H1 (cell line): ENCODE results near the gene CNN3. TPM values are rescaled to one million over a fixed set of nuclear protein-coding genes. Genes with fewer than 3 reads are reported as not detected.

Experiments used
- CTCF ChIA-PET: fragments of 300-600 bp; sonication (Branson Sonifier 250); formaldehyde crosslinking; loops from one replicate; lab custom pipeline; 2021; ENCODE audit not compliant: partially characterized antibody; lab: Charles Lee
- POLR2A ChIA-PET: fragments of 300-600 bp; sonication (Branson Sonifier 250); formaldehyde crosslinking; loops from one replicate; lab custom pipeline; 2021; ENCODE audit warnings: inconsistent platforms; ENCODE audit not compliant: partially characterized antibody; lab: Charles Lee
- DNase-seq, 2 experiments: peaks; one replicate each; pipeline versions ENCODE4 v3.0.0 to v3.0.0-alpha.2; 2010 to 2022; ENCODE audit warnings: low spot score in 2 of 2, low read depth in 1 of 2, mixed read lengths in 1 of 2
- FAIRE-seq: peaks from 2 replicates; lab custom pipeline; 2011; peaks lifted over from hg19 to GRCh38; lab: Jason Lieb, UNC
- H2AFZ ChIP-seq: 2 replicates; pipeline ENCODE4 v1.8.1; 2012; ENCODE audit warnings: low read length, inconsistent platforms
- H2AK5ac ChIP-seq: 2 replicates; pipeline ENCODE4 v1.6.1; 2013; ENCODE audit warnings: low read depth, low read length
- H2BK120ac ChIP-seq: replicated peaks from 2 replicates; pipeline ENCODE3; 2013; ENCODE audit warnings: low read depth, low read length, inconsistent platforms
- H2BK12ac ChIP-seq: 2 replicates; pipeline ENCODE4 v1.6.1; 2013; ENCODE audit warnings: low read depth, low read length
- H2BK15ac ChIP-seq: 2 replicates; pipeline ENCODE4 v1.6.1; 2013; ENCODE audit warnings: low read length
- H2BK20ac ChIP-seq: 2 replicates; pipeline ENCODE4 v1.6.1; 2013; ENCODE audit warnings: low read length
- H2BK5ac ChIP-seq: 2 replicates; pipeline ENCODE4 v1.6.1; 2013; ENCODE audit warnings: low read depth, low read length
- H3K14ac ChIP-seq: 2 replicates; pipeline ENCODE4 v1.6.1; 2013; ENCODE audit warnings: inconsistent platforms; ENCODE audit not compliant: insufficient read length
- H3K18ac ChIP-seq: 2 replicates; pipeline ENCODE4 v1.6.1; 2013; ENCODE audit warnings: low read length; ENCODE audit errors: extremely low read depth
- H3K23ac ChIP-seq: 2 replicates; pipeline ENCODE4 v1.6.1; 2013; ENCODE audit warnings: inconsistent platforms; ENCODE audit not compliant: insufficient read length
- H3K23me2 ChIP-seq: 2 replicates; pipeline ENCODE4 v1.6.1; 2013; ENCODE audit warnings: low read depth, low read length
- H3K27ac ChIP-seq: 2 replicates; pipeline ENCODE4 v1.6.1; 2011; ENCODE audit warnings: low read depth, low read length, inconsistent platforms
- H3K27me3 ChIP-seq, 4 experiments: replicated peaks in 1 of 4; 1 replicate in 1 of 4; 2 replicates in 3 of 4; pipeline versions ENCODE4 v1.6.1 to v1.8.1; 2011 to 2013; ENCODE audit warnings: low read length in 3 of 4, mild to moderate bottlenecking in 3 of 4, inconsistent platforms in 2 of 4, mixed read lengths in 2 of 4, moderate library complexity in 1 of 4; ENCODE audit not compliant: control insufficient read depth in 3 of 4, insufficient read depth in 3 of 4; ENCODE audit errors: extremely low read depth in 1 of 4
- H3K36me3 ChIP-seq, 4 experiments: 2 replicates each; pipeline versions ENCODE4 v1.6.1 to v1.8.1; 2011 to 2013; ENCODE audit warnings: mild to moderate bottlenecking in 4 of 4, low read length in 3 of 4, moderate library complexity in 2 of 4, control low read depth in 1 of 4, inconsistent platforms in 1 of 4; ENCODE audit not compliant: insufficient read depth in 4 of 4, control insufficient read depth in 2 of 4
- H3K4ac ChIP-seq: replicated peaks from 2 replicates; pipeline ENCODE3; 2013; ENCODE audit warnings: low read length, low read depth, mixed read lengths, inconsistent platforms; ENCODE audit not compliant: insufficient read length
- H3K4me1 ChIP-seq, 4 experiments: replicated peaks in 1 of 4; 1 replicate in 1 of 4; 2 replicates in 3 of 4; pipeline versions ENCODE4 v1.6.1 to v1.8.1; 2011 to 2013; ENCODE audit warnings: low read length in 3 of 4, inconsistent platforms in 2 of 4, mixed read lengths in 1 of 4; ENCODE audit not compliant: insufficient read depth in 4 of 4, control insufficient read depth in 3 of 4
- H3K4me2 ChIP-seq, 2 experiments: 2 replicates each; pipeline versions ENCODE4 v1.6.1 to v1.8.1; 2011 to 2013; ENCODE audit warnings: low read depth in 2 of 2, low read length in 2 of 2, control low read depth in 1 of 2, inconsistent platforms in 1 of 2, mild to moderate bottlenecking in 1 of 2; ENCODE audit not compliant: insufficient read depth in 1 of 2
- H3K4me3 ChIP-seq, 4 experiments: fragments of 200-600, 300-600 bp in 1 of 4; sonication (generic), shearing (Covaris generic), sonication (Bioruptor Twin) in 1 of 4; 2 replicates each; pipeline versions ENCODE4 v1.5.1 to v1.8.1; 2011 to 2016; ENCODE audit warnings: low read length in 4 of 4, low read depth in 3 of 4, control low read depth in 2 of 4, inconsistent platforms in 2 of 4, mild to moderate bottlenecking in 2 of 4, mixed read lengths in 1 of 4, moderate library complexity in 1 of 4; ENCODE audit not compliant: insufficient read depth in 2 of 4; ENCODE audit errors: extremely low read depth in 1 of 4
- H3K56ac ChIP-seq: replicated peaks from 2 replicates; pipeline ENCODE3; 2013; ENCODE audit warnings: low read depth, mild to moderate bottlenecking, mixed read lengths, low read length, inconsistent platforms; ENCODE audit not compliant: insufficient read length
- H3K79me1 ChIP-seq: 2 replicates; pipeline ENCODE4 v1.6.1; 2013; ENCODE audit warnings: low read depth, low read length, control low read depth
- H3K79me2 ChIP-seq, 2 experiments: 2 replicates each; pipeline versions ENCODE4 v1.6.1 to v1.8.1; 2012 to 2013; ENCODE audit warnings: low read length in 2 of 2, mild to moderate bottlenecking in 2 of 2, inconsistent platforms in 1 of 2; ENCODE audit not compliant: insufficient read depth in 2 of 2, control insufficient read depth in 1 of 2
- H3K9ac ChIP-seq, 4 experiments: replicated peaks in 1 of 4; 1 replicate in 1 of 4; 2 replicates in 3 of 4; pipeline versions ENCODE4 v1.6.1 to v1.8.1; 2011 to 2013; ENCODE audit warnings: low read depth in 3 of 4, low read length in 3 of 4, control low read depth in 2 of 4, mild to moderate bottlenecking in 2 of 4, moderate library complexity in 2 of 4, inconsistent platforms in 1 of 4; ENCODE audit errors: extremely low read depth in 1 of 4
- H3K9me3 ChIP-seq, 2 experiments: 2 replicates each; pipeline versions ENCODE4 v1.6.1 to v1.8.1; 2012 to 2013; ENCODE audit warnings: mild to moderate bottlenecking in 2 of 2, moderate library complexity in 2 of 2, control low read depth in 1 of 2, inconsistent platforms in 1 of 2, low read depth in 1 of 2, low read length in 1 of 2, mixed read lengths in 1 of 2; ENCODE audit not compliant: insufficient read depth in 2 of 2
- H4K20me1 ChIP-seq, 2 experiments: replicated peaks in 1 of 2; 2 replicates each; pipeline versions ENCODE3 to v1.8.1; 2011 to 2013; ENCODE audit warnings: inconsistent platforms in 2 of 2, low read length in 2 of 2, mild to moderate bottlenecking in 1 of 2; ENCODE audit not compliant: insufficient read depth in 2 of 2, control insufficient read depth in 1 of 2
- H4K5ac ChIP-seq: 2 replicates; pipeline ENCODE4 v1.6.1; 2013; ENCODE audit warnings: low read length, low read depth, mixed read lengths, inconsistent platforms; ENCODE audit not compliant: insufficient read length
- H4K8ac ChIP-seq: 2 replicates; pipeline ENCODE4 v1.8.0; 2013; ENCODE audit warnings: mild to moderate bottlenecking, moderate library complexity, low read length, inconsistent platforms; ENCODE audit not compliant: insufficient read depth; ENCODE audit errors: extremely low read depth
- H4K91ac ChIP-seq: replicated peaks from 2 replicates; pipeline ENCODE3; 2013; ENCODE audit warnings: low read length, mixed read lengths, inconsistent platforms; ENCODE audit not compliant: insufficient read length
- EGR1 ChIP-seq: IDR thresholded peaks from 2 replicates; pipeline ENCODE4 v1.6.1; 2011; ENCODE audit warnings: low read depth, low read length, borderline replicate concordance
- FOSL1 ChIP-seq: IDR thresholded peaks from 2 replicates; pipeline ENCODE4 v1.6.1; 2011; ENCODE audit warnings: mild to moderate bottlenecking, low read depth, low read length, moderate library complexity; ENCODE audit not compliant: insufficient read depth
- KDM5A ChIP-seq: fragments of 200-600 bp; IDR thresholded peaks from 2 replicates; pipeline ENCODE4 v1.7.1; 2012; ENCODE audit warnings: mild to moderate bottlenecking, low read length, inconsistent platforms, mixed read lengths
- RFX5 ChIP-seq: IDR thresholded peaks from 2 replicates; pipeline ENCODE4 v1.6.1; 2011; ENCODE audit warnings: low read depth, low read length, improper control_type of control experiment, borderline replicate concordance
- WGBS, 2 experiments: shearing (Covaris generic) in 1 of 2; methylation state at CpG; one replicate each; pipeline versions ENCODE4 v1.1.6 to v1.1.7; 2013 to 2015; ENCODE audit warnings: low lambda C conversion rate in 2 of 2, mixed read lengths in 2 of 2, inconsistent platforms in 1 of 2, low coverage in 1 of 2, missing lambda C conversion rate in 1 of 2; ENCODE audit not compliant: insufficient replicate concordance in 2 of 2, insufficient coverage in 1 of 2, insufficient read length in 1 of 2; ENCODE audit errors: extremely low coverage in 1 of 2, missing lambda C conversion rate in 1 of 2; 5-methylcytosine and 5-hydroxymethylcytosine counted together
- polyA plus RNA-seq, 7 experiments: library from polyadenylated mRNA; depleted of rRNA in 3 of 7; stranded (reverse) in 5 of 7; unstranded in 2 of 7; fragments of >200 nt in 5 of 7; fragments of 200-250 nt in 2 of 7; gene quantifications; 1 replicate in 5 of 7; 2 replicates in 1 of 7; 4 replicates in 1 of 7; pipeline versions ENCODE4 v1.2.1 to v1.2.3, GENCODE V29; 2011 to 2013; ENCODE audit warnings: missing spikeins in 2 of 7, mixed read lengths in 2 of 7
- total RNA-seq: library from RNA; stranded (reverse); fragmentation: NEBNext Ultra II Directional; extraction: Animal tissue kit (Norgen Biotek cat#: 25700); gene quantifications from 2 replicates; pipeline ENCODE4 v1.2.1, GENCODE V29; 2021

Gene CNN3
- total and polyA plus RNA-seq, 2 of the 8 experiments (the other 6 are each of a cell fraction or from before 2014, with no cell fraction given): 134 to 266 TPM

DNA sequence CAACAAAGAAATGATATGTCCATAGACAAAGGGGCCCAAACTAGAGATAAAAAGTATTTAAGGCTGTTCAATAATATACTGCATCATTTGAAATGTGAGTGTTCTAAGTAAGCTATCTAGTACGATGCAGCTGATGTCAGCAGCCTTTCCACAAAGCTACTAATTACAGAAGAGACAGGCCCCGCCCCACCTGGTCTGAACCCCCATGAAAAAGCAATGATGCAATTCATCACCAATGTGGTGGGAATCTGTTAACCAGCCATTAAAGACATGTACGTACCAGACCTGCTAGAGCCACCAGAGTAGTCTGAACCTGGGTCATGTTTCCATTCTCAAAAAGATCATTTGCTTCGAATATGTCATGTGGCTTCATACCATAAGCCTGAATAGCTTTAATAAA is 25.1 kb downstream of the CNN3 start:
- ChIA-PET CTCF (interaction anchor here (0.7 to 3.5 kb wide), 7 partner anchors 9 to 141 kb away, joined by 3 to 19 read pairs (median 3); no protein-coding TSS in a partner anchor), POLR2A (interaction anchor here (1.2 to 1.4 kb wide), 3 partner anchors 10 to 11 kb away, joined by 4 to 5 read pairs (median 4); no protein-coding TSS in a partner anchor)
- Histone ChIP-seq H3K4me3 (no peak overlapping the region), H2AFZ (no peak overlapping the region), H3K27ac (no peak overlapping the region), H3K23me2 (no peaks in the 10 kb centered on the region), H2BK120ac (no peak overlapping the region), H4K5ac (no peak overlapping the region), H3K4ac (no peak overlapping the region), H2BK12ac (no peak overlapping the region), H3K79me1 (peaks cover 4% of the 10 kb centered on the region), H3K27me3 (no peaks in the 10 kb centered on the region), H3K18ac (no peak overlapping the region), H2BK15ac (no peak overlapping the region), H4K20me1 (peaks cover 13 to 23% of the 10 kb centered on the region in 2 experiments), H2AK5ac (no peak overlapping the region), H3K23ac (no peak overlapping the region), H3K36me3 (peaks cover 13 to 64% (median 47%) of the 10 kb centered on the region in 4 experiments), H4K8ac (no peak overlapping the region), H3K79me2 (peaks cover 8 to 43% of the 10 kb centered on the region in 2 experiments), H3K4me2 (no peak overlapping the region), H3K4me1 (no peaks in the 10 kb centered on the region; a peak in 1 of 7 replicates), H3K14ac (no peak overlapping the region), H4K91ac (no peak overlapping the region), H3K9me3 (no peaks in the 10 kb centered on the region), H3K9ac (no peak overlapping the region), H2BK5ac (no peak overlapping the region), H2BK20ac (no peak overlapping the region), H3K56ac (no peak overlapping the region)
- TF ChIP-seq KDM5A (no peak), FOSL1 (no peak), EGR1 (no peak), RFX5 (no peak)
- 87% methylated on average over 4 of the region's 4 CpGs; no CpG with 5 or more reads in 1 of the 2 experiments for WGBS, 2 experiments
- DNase-seq: no peak
- no peak for FAIRE-seq
